Measurements from ENCODE around the gene ANKUB1.

DNA sequence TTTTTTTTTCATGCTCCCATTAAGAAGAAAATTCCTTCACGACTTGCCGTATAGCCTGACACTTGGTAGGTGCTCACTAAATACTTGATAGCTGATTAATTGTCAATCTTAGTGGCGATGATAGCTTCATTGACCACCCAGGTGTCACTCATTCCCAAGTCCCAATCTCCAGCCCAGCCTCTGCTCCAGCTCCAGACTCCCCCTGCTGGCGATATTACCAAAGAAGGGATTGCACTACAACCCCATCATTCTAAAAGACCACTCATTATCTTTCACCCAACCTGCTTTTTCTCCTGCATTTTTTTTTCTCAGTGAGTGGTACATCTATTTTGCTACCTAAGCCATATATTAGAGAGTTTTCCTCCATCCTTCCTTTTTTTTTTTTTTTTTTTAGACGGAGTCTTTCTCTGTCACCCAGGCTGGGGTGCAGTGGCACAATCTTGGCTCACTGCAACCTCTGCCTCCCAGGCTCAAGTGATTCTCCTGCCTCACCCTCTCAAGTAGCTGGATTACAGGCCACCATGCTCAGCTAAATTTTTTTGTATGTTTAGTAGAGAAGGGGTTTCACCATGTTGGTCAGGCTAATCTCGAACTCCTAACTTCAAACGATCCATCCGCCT, 20.6 kb downstream of the ANKUB1 start:
- TF ChIP-seq, protein P1, sequence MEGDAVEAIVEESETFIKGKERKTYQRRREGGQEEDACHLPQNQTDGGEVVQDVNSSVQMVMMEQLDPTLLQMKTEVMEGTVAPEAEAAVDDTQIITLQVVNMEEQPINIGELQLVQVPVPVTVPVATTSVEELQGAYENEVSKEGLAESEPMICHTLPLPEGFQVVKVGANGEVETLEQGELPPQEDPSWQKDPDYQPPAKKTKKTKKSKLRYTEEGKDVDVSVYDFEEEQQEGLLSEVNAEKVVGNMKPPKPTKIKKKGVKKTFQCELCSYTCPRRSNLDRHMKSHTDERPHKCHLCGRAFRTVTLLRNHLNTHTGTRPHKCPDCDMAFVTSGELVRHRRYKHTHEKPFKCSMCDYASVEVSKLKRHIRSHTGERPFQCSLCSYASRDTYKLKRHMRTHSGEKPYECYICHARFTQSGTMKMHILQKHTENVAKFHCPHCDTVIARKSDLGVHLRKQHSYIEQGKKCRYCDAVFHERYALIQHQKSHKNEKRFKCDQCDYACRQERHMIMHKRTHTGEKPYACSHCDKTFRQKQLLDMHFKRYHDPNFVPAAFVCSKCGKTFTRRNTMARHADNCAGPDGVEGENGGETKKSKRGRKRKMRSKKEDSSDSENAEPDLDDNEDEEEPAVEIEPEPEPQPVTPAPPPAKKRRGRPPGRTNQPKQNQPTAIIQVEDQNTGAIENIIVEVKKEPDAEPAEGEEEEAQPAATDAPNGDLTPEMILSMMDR (IDR thresholded peaks at IDR 0.05; ENCODE audit: insufficient read depth, low read length, poor library complexity, severe bottlenecking), result peak; percentile 59
- TF ChIP-seq EZH2phosphoT487 (conservative IDR thresholded peaks at IDR 0.05; ENCODE audit: low read length), result no peak
